ENCODE data around the gene C4orf50. TPM values are rescaled to one million over a fixed set of nuclear protein-coding genes. Genes with fewer than 3 reads are reported as not detected.

Gene C4orf50
- total RNA-seq: not detected

DNA sequence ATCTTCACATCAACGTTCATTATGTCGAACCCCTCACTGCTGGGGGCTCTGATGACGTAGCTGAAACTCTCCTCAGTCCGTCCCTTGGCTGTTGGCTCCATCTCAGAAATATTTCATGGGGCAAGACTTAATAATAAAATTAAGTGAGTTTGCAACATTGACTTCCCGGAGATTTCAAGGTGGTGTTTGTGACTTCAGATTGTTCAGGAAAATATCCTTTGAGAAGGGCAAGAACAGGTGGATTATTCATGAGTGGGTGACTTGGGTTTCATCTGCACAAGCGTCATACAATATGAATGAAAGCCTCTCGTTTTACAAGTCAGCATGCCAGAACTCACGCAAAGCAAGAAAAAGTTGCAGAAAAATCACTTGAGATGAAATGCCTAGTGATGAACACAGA is at the start of gene C4orf50:
C4orf50 (minus strand) TSS at position 101 of the 400 bp plus-strand sequence.
- DNase-seq (ENCODE audit: low spot score in 2 of 2): no peak
- H3K27me3 ChIP-seq: peaks cover 27% of the 10 kb centered on the region
- H3K4me1 ChIP-seq: peaks cover 3% of the 10 kb centered on the region
- no peaks in the 10 kb centered on the region for H3K36me3 ChIP-seq
- no peaks in the 10 kb centered on the region for H3K9me3 ChIP-seq
- TF ChIP-seq POLR2A (IDR thresholded peaks at IDR 0.05) (no peak), EP300 (IDR thresholded peaks at IDR 0.05) (no peak), POLR2AphosphoS5 (IDR thresholded peaks at IDR 0.05) (no peak)
- TF ChIP-seq, protein P1, sequence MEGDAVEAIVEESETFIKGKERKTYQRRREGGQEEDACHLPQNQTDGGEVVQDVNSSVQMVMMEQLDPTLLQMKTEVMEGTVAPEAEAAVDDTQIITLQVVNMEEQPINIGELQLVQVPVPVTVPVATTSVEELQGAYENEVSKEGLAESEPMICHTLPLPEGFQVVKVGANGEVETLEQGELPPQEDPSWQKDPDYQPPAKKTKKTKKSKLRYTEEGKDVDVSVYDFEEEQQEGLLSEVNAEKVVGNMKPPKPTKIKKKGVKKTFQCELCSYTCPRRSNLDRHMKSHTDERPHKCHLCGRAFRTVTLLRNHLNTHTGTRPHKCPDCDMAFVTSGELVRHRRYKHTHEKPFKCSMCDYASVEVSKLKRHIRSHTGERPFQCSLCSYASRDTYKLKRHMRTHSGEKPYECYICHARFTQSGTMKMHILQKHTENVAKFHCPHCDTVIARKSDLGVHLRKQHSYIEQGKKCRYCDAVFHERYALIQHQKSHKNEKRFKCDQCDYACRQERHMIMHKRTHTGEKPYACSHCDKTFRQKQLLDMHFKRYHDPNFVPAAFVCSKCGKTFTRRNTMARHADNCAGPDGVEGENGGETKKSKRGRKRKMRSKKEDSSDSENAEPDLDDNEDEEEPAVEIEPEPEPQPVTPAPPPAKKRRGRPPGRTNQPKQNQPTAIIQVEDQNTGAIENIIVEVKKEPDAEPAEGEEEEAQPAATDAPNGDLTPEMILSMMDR (IDR thresholded peaks at IDR 0.05): no peak
- no peak within 1 kb of the TSS for H3K27ac ChIP-seq
- WGBS: 77% methylated on average over 8 of the region's 8 CpGs
- H3K4me3 ChIP-seq: no peak within 1 kb of the TSS

DNA sequence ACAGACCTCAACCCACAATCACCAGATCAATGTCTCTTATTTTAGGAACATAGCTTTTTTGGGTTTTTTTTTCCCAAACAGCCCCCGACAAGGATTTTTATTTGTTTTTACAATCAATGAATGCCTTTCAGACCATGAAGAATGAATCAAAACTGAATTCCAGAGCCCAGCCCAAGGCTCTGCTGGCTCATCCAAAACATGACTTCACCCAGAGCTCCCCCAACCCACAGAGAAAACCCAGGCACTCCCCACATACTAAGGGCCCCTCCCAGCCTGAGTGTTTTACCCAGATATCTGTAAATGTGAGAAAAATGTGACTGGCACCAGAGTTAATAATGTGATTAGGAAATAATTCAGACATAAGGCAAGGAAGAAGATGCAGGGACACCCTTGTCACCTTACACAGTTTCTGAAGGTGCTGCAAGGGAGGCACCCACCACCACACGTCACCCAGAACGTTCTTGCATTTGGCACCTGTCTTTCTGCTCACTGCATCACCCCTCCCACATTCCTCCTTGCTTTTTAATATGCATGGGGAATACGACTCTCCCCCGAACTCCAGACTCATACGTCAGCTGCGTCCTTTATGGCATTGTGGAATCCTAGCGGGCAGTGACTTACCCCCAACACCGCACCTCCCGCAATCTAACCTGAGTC is 47.8 kb upstream of the C4orf50 start:
- DNase-seq (ENCODE audit: low spot score in 2 of 2): no peak
- Histone ChIP-seq H3K36me3 (no peaks in the 10 kb centered on the region), H3K9me3 (no peaks in the 10 kb centered on the region), H3K27ac (no peak overlapping the region), H3K4me3 (no peak overlapping the region), H3K27me3 (peaks cover 25% of the 10 kb centered on the region), H3K4me1 (no peaks in the 10 kb centered on the region)
- TF ChIP-seq, protein P1 (IDR thresholded peaks at IDR 0.05): no peak
- TF ChIP-seq EP300 (IDR thresholded peaks at IDR 0.05) (no peak), POLR2A (IDR thresholded peaks at IDR 0.05) (no peak)
- 73% methylated on average over 10 of the region's 10 CpGs for WGBS

DNA sequence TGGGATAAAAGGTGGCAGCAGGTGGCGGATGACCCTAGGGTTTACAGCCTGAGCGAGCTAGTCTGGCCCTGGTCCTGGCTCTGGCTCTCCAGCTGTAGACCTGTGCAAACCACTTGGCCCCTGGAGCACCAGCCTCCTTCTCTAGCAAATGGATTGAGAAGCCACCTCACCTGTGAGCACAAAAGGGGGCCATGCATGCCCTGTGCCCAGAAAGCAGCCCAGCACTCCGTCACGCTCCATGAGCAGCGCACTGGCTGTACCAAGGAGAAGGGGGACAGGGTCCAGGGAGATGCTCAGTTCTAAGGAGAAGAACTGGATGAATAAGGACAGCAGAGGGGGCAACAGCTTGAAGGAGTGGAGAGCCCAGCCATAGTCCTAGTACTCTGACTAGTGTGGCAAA is 46.9 kb upstream of the C4orf50 start:
- H3K4me1 ChIP-seq: no peaks in the 10 kb centered on the region
- H3K27me3 ChIP-seq: peaks cover 19% of the 10 kb centered on the region
- H3K27ac ChIP-seq: no peak overlapping the region
- H3K36me3 ChIP-seq: no peaks in the 10 kb centered on the region
- H3K4me3 ChIP-seq: no peak overlapping the region
- H3K9me3 ChIP-seq: no peaks in the 10 kb centered on the region
- WGBS: 88% methylated on average over 5 of the region's 5 CpGs
- DNase-seq (ENCODE audit: low spot score in 2 of 2): no peak
- no peak for TF ChIP-seq POLR2AphosphoS5 (IDR thresholded peaks at IDR 0.05)
- TF ChIP-seq, protein P1 (IDR thresholded peaks at IDR 0.05): no peak
- TF ChIP-seq POLR2A (IDR thresholded peaks at IDR 0.05): no peak
- no peak for TF ChIP-seq EP300 (IDR thresholded peaks at IDR 0.05)

DNA sequence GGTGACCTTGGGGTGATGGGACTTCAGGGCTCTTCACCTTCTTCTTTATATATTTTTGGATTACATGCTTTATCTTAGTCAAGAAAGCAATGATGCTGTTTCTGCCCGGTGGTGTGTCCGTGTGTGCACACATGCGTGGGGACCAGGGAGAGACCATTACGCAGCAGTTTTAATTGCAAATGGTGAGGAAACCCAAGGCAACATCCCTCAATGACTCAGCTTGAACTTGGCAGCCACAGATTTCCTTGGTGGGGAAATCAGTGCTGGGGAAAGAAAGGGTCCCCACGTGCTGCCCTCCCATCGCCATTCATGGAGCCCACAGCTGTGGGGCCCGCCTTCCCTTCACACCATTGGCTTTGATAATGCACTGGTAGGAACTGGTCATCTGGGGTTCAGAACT is 46.2 kb upstream of the C4orf50 start:
- H3K9me3 ChIP-seq: peaks cover under 1% of the 10 kb centered on the region
- DNase-seq (ENCODE audit: low spot score in 2 of 2): no peak
- H3K27ac ChIP-seq: no peak overlapping the region
- TF ChIP-seq, protein P1 (IDR thresholded peaks at IDR 0.05): no peak
- no peak for TF ChIP-seq POLR2AphosphoS5 (IDR thresholded peaks at IDR 0.05)
- no peak for TF ChIP-seq EP300 (IDR thresholded peaks at IDR 0.05)
- no peak for TF ChIP-seq POLR2A (IDR thresholded peaks at IDR 0.05)
- H3K4me3 ChIP-seq: no peak overlapping the region
- H3K27me3 ChIP-seq: peaks cover 14% of the 10 kb centered on the region
- H3K36me3 ChIP-seq: no peaks in the 10 kb centered on the region
- WGBS: 87% methylated on average over 7 of the region's 7 CpGs
- no peaks in the 10 kb centered on the region for H3K4me1 ChIP-seq

DNA sequence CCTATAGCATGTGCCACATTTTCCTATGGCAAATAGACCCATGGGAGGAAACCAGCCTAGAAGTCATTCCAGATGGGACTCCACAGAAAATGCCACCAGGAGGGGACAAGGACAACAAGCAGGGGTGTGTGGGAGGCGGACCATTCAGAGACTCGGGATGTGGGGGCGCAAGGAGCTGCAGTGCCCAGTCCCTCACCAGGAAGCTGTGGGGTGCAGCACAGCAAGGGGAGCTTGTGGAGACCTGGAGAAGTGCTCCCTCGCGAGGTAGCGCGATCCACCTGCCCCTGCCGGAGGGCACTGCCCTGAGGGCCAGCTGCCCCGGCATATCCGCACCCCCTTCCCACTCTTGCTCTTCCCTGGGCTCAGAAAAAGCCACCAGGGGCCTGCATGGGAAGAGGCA is 45.5 kb upstream of the C4orf50 start:
- H3K4me3 ChIP-seq: no peak overlapping the region
- TF ChIP-seq POLR2A (IDR thresholded peaks at IDR 0.05): no peak
- no peak for TF ChIP-seq EP300 (IDR thresholded peaks at IDR 0.05)
- TF ChIP-seq, protein P1 (IDR thresholded peaks at IDR 0.05): no peak
- no peak for TF ChIP-seq POLR2AphosphoS5 (IDR thresholded peaks at IDR 0.05)
- peaks cover 8% of the 10 kb centered on the region for H3K9me3 ChIP-seq
- H3K27ac ChIP-seq: no peak overlapping the region
- no peak for DNase-seq (ENCODE audit: low spot score in 2 of 2)
- peaks cover 14% of the 10 kb centered on the region for H3K27me3 ChIP-seq
- no peaks in the 10 kb centered on the region for H3K36me3 ChIP-seq
- 99% methylated on average over 7 of the region's 10 CpGs for WGBS
- no peaks in the 10 kb centered on the region for H3K4me1 ChIP-seq

Measured in suprapubic skin (tissue), 4 donors.